GM18951 (cell line): ENCODE measurements around the gene ELK1.
"Not testable (repeated sequence)": the region's sequence is repeated elsewhere in the genome, so short reads cannot be mapped to it uniquely, and the experiment has no call there.

ENCODE experiments used
- POLR2A ChIP-seq: IDR thresholded peaks from 4 replicates; pipeline ENCODE4 v1.6.1; 2011; ENCODE audit warnings: mild to moderate bottlenecking; ENCODE audit not compliant: insufficient read length, insufficient read depth; ENCODE audit errors: extremely low read depth
- in situ Hi-C: fragments of 300-500 bp; cut with MboI; formaldehyde crosslinking; loops from one replicate; pipeline ENCODE4 v1.12.0; 2022; ENCODE audit warnings: low sequenced_read_pairs, mixed read lengths, inconsistent platforms; ENCODE audit not compliant: unreplicated experiment

ELK1 gene

DNA sequence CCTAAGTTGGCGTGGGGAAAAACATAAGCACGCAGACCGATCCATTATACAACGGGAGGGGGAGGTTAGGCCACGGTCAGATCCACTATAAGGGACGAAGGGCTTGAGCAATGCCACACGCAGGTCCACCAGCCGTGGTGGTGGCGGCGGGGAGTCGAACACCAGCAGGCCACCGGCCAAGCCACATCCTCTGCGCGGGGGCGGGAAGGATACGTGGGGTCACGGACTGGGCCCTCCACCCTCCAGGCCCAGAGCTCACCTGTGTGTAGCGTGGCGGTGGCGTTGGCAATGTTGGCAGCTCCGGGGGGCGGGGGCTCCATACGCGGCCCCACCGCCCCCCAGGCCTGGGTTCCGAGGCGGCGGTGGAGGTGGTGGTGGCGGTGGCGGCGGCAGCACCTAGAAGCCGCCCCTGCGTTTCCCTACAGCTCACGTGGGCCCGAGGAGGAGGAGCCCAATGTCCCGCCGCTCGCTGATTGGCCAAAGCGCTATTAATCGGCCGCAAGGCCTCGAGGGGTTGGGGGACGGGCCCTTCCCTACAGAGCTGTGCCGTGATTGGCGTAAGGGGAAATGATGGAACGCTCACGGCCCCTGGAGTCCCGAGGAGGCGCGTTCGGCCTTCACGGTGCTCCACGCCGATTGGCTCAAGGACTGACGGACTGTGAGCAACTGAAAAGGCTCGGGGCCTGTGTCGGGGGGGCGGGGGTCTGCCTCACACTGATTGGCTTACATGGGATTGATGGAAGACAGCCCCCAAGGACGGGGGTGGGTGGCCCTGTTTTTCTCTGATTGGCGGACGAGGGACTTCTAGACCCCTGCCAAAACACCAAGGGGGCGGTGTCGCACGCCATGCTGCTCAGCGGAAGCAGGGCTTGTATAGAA is at the start of gene ELK1:
ELK1 (minus strand) TSS at position 400 of the 879 bp plus-strand sequence. CDS start 9,122 bp downstream, outside the sequence.
- TF ChIP-seq POLR2A, result peak; percentile 55
- in situ Hi-C loops, result no loop called here

- in situ Hi-C loops, result no loop called here
- no peak for TF ChIP-seq POLR2A
Observed at GRCh38 chrX:47697181-47697580, 46.8 kb upstream of the ELK1 start.

GRCh38 chrX:47690175-47690574 is 39.8 kb upstream of the ELK1 start:
- in situ Hi-C loops, result no loop called here
- TF ChIP-seq POLR2A, result no peak

- in situ Hi-C loops, result no loop called here
Observed at GRCh38 chrX:47687263-47687662, 36.9 kb upstream of the ELK1 start.

GRCh38 chrX:47683829-47684205 is 33.5 kb upstream of the ELK1 start:
- no peak for TF ChIP-seq POLR2A
- in situ Hi-C loops, result no loop called here

More at GRCh38 chrX:47687263-47687662, 36.9 kb upstream of the ELK1 start:
- no peak for TF ChIP-seq POLR2A

DNA sequence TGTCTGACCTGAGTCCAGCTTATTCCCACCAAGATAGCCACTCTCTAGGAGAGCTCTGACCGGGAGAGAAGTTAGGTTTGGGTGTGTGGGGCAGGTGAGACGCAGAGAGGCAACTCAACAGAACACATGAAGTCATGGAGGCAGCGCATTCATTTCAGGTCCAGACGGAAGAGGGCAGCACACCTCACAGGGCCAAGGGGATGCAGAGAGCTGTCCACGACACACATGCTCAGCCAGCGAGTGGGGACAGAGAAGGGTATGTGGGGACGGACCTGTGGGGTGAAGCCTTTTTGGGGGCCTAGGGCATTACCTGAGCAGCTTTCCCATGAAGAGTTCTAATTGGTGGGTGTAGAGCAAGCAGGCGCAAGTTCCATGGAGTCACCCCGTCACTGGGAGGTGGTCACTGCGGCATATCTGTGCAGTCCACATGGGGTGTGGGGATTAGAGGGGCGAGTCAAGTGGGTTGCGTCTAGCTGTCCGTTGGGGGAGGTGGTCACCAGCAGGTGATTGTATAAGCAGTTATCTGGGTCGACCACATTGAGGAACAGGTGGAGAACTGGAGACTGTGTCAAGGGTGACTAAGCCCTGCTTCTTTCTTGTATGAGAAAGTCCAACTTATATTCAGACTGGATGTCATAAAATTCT is 32.9 kb upstream of the ELK1 start:
- in situ Hi-C loops, result no loop called here
- TF ChIP-seq POLR2A, result no peak

DNA sequence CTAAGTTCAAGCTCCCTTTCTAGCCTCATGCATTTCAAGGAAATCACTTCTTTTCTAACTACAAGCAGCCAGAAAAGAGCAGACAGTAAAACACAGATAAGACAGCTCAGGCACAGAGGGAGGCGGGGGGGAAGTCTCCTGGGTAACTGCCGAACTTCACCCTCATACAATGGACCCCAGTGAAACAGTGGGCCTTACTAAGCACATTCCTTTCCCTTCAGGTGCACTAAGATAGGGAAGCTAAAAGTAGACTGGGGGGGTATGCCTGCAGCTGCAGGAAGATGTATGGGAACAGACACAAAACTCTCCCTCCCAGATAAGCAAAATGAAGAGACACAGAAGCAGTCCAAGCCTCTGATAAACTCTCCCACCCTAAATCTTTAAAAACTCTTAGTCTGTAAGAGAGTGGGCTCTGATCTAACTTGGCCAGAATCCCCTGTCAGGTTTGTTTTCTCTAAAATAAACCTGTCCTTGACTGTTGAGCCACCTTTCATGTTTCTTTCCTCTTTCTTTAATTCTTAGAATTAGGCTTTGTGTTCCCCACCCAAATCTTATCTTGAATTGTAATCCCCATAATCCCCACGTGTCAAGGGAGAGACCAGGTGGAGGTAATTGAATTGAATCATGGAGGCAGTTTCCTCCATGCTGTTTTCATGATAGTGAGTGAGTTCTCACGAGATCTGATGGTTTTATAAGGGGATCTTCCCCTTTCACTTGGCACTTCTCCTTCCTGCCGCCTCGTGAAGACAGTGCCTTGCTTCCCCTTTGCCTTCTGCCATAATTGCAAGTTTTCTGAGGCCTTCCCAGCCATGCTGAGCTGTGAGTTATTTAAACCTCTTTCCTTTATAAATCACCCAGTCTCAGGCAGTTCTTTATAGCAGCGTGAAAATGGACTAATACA is 25.8 kb upstream of the ELK1 start:
- in situ Hi-C loops, result not testable (repeated sequence)

GRCh38 chrX:47674776-47675175 is 24.4 kb upstream of the ELK1 start:
- no peak for TF ChIP-seq POLR2A
- in situ Hi-C loops, result no loop called here

DNA sequence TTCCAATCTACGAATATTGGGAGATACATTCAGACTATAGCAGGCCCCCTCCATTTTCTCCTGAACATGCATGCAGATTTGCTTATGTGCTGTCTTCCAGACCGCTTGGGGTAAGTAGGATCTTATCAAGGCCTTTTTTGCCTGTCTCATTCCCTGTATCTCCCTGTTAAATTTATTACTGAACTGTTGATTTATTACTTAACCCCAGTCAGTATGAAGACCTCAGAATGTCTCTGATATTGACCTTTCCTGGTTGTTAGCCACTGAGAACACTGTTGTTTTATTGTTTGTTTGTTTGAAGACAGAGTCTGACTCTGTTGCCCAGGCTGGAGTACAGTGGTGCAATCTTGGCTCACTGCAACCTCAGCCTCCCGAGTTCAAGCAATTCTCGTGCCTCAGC is 15.4 kb upstream of the ELK1 start:
- in situ Hi-C loops, result not testable (repeated sequence)

GRCh38 chrX:47664737-47665136 is 14.4 kb upstream of the ELK1 start:
- no peak for TF ChIP-seq POLR2A
- in situ Hi-C loops, result no loop called here

- TF ChIP-seq POLR2A, result no peak
- in situ Hi-C loops, result no loop called here
Observed at GRCh38 chrX:47662144-47662657, 11.8 kb upstream of the ELK1 start.

- TF ChIP-seq POLR2A, result no peak
- in situ Hi-C loops, result no loop called here
Observed at GRCh38 chrX:47661539-47661938, 11.2 kb upstream of the ELK1 start.

DNA sequence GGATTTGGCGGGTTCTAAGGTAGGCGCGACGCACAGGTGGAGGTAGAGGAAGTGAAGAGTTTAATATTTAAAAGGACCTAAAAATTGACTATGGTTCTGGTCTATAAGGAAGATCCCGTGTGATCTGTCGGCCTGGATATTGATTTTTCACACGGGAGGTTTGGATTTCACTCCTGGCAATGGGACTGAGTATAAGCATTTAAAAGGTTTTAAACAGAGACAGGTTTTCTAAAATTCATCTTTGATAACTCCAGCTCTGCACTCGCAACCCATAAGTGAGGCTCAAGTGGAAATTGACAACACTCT is 9.0 kb upstream of the ELK1 start:
- TF ChIP-seq POLR2A, result no peak
- in situ Hi-C loops, result no loop called here
